Esophagus mucosa (tissue), 1 donor: ENCODE data around the gene ENOX1. TPM values are rescaled to one million over a fixed set of nuclear protein-coding genes. Genes with fewer than 3 reads are reported as not detected.
"Not testable (repeated sequence)": the region's sequence is repeated elsewhere in the genome, so short reads cannot be mapped to it uniquely, and the experiment has no call there.

Experiments used
- ATAC-seq: fragments of 200-7000 bp; cut with Tn5 transposase; one replicate; pipeline ENCODE4 v1.9.1; 2020
- total RNA-seq: library from RNA; stranded (reverse); gene quantifications from one replicate; pipeline ENCODE4 v1.2.4, GENCODE V29; 2023
- donor health status: DM: yes; HTN: yes; CAD: no.

ENOX1 gene
- total RNA-seq, 1 donor from 2014 or later: 0.12 TPM

DNA sequence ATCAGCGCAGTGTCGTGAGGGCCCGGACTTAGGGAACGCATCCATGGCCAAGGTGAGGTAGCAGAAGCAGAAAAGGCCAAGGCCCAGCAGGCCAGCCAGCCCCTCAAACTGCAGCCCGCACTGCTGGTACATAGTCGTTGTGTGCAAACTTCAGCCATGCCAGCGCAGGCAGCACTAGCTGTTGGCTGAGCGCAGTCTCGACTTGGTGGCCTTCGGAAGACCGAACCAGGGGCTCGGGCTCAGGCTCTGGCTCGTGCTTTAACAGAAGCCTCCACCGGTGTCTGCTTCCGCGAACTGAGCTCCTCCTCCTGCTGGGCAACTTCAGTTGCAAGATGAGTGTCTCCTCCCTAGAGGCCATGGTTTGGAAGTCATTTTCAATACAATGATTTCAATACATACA, 605.9 kb downstream of the ENOX1 start:
- ATAC-seq: no peak

DNA sequence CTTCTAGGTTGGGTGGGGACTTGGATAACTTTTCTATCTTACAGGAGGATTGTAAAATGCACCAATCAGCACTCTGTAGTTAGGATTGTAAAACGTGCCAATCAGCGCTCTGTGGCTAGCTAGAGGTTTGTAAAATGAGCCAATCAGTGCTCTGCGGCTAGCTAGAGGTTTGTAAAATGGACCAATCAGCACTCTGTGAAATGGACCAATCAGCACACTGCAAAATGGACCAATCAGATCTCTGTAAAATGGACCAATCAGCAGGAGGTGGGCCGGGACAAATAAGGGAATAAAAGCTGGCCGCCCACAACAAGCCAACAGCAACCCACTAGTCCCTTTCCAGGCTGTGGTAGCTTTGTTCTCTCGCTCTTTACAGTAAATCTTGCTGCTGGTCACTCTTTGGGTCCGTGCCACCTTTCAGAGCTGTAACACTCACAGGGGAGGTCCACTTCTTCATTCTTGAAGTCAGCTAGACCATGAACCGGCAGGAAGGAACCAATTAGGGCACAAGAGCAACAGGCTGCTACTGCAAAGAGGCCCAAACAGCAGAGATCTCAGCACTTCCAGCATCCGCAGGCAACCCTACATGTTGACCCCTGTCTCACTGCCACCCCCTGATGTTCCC, 606.6 kb downstream of the ENOX1 start:
- ATAC-seq: no peak

DNA sequence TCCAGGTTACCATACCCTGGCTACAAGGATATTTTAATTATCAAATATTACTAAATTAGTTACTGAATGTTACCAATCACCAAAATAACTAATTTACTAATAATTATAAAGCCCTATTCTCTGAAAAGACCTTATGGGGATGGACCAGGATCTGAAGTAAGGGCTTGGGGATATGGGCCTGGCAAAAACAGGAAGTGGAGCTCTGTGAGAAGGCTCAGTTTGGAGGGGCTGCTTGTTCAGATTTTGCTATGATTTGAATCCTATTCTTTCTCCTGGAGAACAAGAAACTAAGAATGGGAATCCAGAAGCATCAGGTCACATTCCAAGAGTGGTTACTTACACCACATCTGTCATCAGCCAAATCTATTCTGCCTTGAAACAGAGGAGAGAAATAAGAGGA, 615.3 kb downstream of the ENOX1 start:
- no peak for ATAC-seq

DNA sequence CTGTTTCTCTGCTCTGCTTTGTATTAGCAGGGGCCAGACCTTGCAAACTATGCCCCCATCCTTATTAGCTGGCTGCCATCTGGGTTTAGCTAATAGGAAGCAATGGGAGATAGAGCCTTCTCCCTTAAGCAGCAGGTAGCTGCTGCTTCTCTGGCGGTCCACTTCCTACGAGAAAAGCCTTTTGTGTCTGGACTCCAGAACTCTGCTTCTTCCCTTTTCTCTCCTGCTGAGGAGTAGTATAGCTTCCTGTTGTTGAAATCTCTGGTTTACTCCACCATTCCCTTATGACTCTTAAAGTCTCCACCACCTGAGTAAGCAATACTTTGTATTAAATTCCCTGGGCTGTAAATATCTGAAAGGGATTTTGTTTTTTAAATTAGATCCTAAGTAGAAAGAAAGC, 616.3 kb downstream of the ENOX1 start:
- no peak for ATAC-seq

DNA sequence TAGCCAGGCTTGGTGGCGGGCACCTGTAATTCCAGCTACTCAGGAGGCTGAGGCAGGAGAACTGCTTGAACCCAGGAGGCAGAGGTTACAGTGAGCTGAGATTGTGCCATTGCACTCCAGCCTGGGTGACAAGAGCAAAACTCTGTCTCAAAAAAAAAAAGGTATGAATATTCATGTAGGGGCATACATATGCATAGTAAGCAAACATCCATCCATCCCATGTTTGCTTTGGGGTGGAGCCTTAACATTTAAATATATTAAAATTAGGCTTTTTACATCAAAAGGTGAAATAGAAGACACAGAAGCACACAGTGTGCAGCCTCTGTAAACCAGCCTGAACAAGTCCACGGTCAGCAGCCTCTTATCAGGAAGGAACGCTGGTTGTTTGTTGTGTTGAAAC, 618.3 kb downstream of the ENOX1 start:
- not testable (repeated sequence) for ATAC-seq

DNA sequence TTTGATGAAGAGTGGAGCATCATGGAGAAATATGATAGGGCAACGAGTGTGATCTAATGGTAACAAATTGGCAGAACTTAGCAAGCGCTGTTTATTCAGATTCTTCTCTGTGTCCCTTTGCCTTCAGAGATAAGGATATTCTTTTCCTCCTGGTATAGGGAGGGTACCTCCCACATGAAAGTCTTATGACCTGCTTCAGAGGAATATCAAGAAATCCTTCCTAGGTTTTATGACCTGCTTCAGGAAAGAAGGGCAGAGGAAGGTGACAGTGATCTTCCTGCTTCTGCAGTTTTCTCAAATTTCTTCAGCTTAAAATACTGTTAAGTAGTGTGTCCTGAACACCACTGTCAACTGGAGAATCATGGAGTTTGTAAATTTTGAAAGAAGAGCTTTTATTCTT, 619.0 kb downstream of the ENOX1 start:
- no peak for ATAC-seq

DNA sequence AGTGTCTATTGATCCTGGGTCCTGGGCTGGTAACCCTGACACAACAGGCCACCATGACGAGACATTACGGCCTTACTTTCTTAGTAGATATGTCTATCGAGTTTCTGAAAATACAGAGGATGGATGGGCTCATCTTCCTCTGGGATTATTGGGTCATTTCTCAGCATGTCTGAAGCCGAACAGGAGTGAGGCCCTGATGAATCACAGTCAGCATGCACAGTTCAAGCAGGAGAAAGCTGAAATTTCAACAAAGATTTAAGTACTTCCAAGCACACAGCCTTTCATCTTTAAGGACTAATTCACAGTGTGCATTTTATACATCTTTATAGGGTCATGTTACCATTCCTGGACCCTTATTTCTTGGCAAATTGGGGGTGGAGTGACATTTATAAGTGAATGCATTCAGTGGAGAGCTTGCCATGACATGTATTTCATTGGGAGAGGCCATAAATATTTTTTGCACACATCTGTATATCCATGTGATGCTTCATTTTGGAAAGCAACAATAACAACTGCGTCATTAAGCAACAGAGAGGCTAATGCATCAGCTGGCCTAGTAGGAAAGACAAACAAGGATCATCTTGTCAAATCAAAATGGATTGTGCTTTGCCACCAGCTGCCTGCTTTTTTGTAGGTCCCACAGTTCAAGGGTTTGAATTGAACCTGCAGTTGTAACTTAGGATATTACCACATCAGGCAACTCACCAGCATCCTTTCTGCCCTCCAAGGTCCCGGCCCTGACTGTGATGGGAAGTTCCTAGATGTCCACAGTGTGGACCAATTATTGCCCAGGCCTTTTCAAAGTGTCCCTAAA, 619.9 kb downstream of the ENOX1 start:
- ATAC-seq: no peak

Other genes starting within 250 kb of the ENOX1 start
- 5.5 TPM for gene CCDC122, start 92.8 kb upstream of the ENOX1 start, total RNA-seq
- gene LACC1, start 92.9 kb upstream of the ENOX1 start, total RNA-seq: 5.8 TPM